Measurements from ENCODE around the gene GGT1.

GRCh38 chr22:24592058-24592850, 10.7 kb upstream of the GGT1 start:
- TF ChIP-seq CTCF (IDR thresholded peaks at IDR 0.05; ENCODE audit: poor library complexity) (no peak), EZH2 (IDR thresholded peaks at IDR 0.05; ENCODE audit: borderline replicate concordance) (no peak), EZH2phosphoT487 (IDR thresholded peaks at IDR 0.05; ENCODE audit: low read depth, severe bottlenecking, unreplicated experiment) (no peak)

All from hepatocyte (in vitro differentiated cells).